K562 (cell line): ENCODE measurements around the gene CCDC85C. TPM values are rescaled to one million over a fixed set of nuclear protein-coding genes. Genes with fewer than 3 reads are reported as not detected.

Experiments used
- ETS2 ChIP-seq: IDR thresholded peaks from 2 replicates; pipeline ENCODE4 v1.6.1; 2016; ENCODE audit warnings: borderline replicate concordance, missing genetic modification characterization, mild to moderate bottlenecking, moderate library complexity, missing compliant biosample characterization; ENCODE audit not compliant: poor library complexity, severe bottlenecking
- HMG20B ChIP-seq: fragments of 250-450 bp; sonication (Bioruptor Pico); IDR thresholded peaks from 2 replicates; pipeline ENCODE4 v1.5.0; 2021; ENCODE audit warnings: mild to moderate bottlenecking
- KDM2B ChIP-seq: fragments of 250-450 bp; sonication (Bioruptor Pico); IDR thresholded peaks from 2 replicates; pipeline ENCODE4 v1.8.0; 2021; ENCODE audit warnings: mild to moderate bottlenecking, moderate library complexity
- MCM2 ChIP-seq: fragments of 450-650 bp; IDR thresholded peaks from 2 replicates; pipeline ENCODE4 v1.6.1; 2017; ENCODE audit warnings: low read depth, mild to moderate bottlenecking
- SREBF1 ChIP-seq: fragments of 150-350 bp; IDR thresholded peaks from 2 replicates; pipeline ENCODE4 v1.6.1; 2014; ENCODE audit warnings: antibody characterized with exemption, low read depth, low read length, borderline replicate concordance
- SRSF3 ChIP-seq: fragments of 200-400 bp; formaldehyde crosslinking; IDR thresholded peaks from 2 replicates; pipeline ENCODE4 v1.6.1; 2016; ENCODE audit warnings: mild to moderate bottlenecking, low read length, moderate library complexity; ENCODE audit not compliant: insufficient read depth
- ZNF23 ChIP-seq: fragments of 250-450 bp; sonication (Bioruptor Pico); IDR thresholded peaks from 2 replicates; pipeline ENCODE4 v1.4.0; 2020; ENCODE audit warnings: mild to moderate bottlenecking
- polyA plus RNA-seq, 8 experiments: library from polyadenylated mRNA; depleted of rRNA in 4 of 8; stranded (reverse) in 5 of 8; unstranded in 3 of 8; fragments of >200 nt; fragmentation: Nextera tagmentation in 2 of 8; fragmentation: Illumina TruSeq in 1 of 8; extraction: Ambion mirVana in 2 of 8; extraction: Trizol in 1 of 8; gene quantifications; 2 replicates each; pipeline versions ENCODE4 v1.2.1 to v1.2.3, GENCODE V29; 2011 to 2014; ENCODE audit warnings: inconsistent platforms in 1 of 8, missing spikeins in 1 of 8
- total RNA-seq, 7 experiments: library from RNA; depleted of rRNA in 6 of 7; stranded (reverse); fragments of >200 nt in 6 of 7; fragmentation: Illumina TruSeq in 2 of 7; extraction: Trizol in 2 of 7; gene quantifications; 2 replicates each; pipeline versions ENCODE4 v1.2.1 to v1.2.3, GENCODE V29; 2011 to 2021; ENCODE audit warnings: low replicate concordance in 1 of 7
- TF ChIP-seq, protein P1 (sequence below): fragments of 450-650 bp; IDR thresholded peaks from 2 replicates; pipeline ENCODE4 v1.6.1; 2018; ENCODE audit not compliant: partially characterized antibody
- TF ChIP-seq, protein P2 (sequence below): IDR thresholded peaks from 2 replicates; pipeline ENCODE4 v1.6.1; 2011; ENCODE audit warnings: borderline replicate concordance, low read depth, mild to moderate bottlenecking, moderate library complexity, low read length; ENCODE audit not compliant: insufficient read depth, poor library complexity, severe bottlenecking
- TF ChIP-seq, protein P3 (sequence below): fragments of 250-450 bp; sonication (Bioruptor Pico); IDR thresholded peaks from 2 replicates; pipeline ENCODE4 v1.4.0; 2020; ENCODE audit warnings: mild to moderate bottlenecking
- TF ChIP-seq, protein P4 (sequence below), 2 experiments: fragments of 450-650 bp; IDR thresholded peaks; 2 replicates each; pipeline ENCODE4 v1.6.1; 2018; ENCODE audit warnings: mild to moderate bottlenecking in 2 of 2, low read depth in 1 of 2; ENCODE audit not compliant: partially characterized antibody in 2 of 2
- TF ChIP-seq, protein P5 (sequence below): IDR thresholded peaks from 2 replicates; pipeline ENCODE4 v1.6.1; 2016; ENCODE audit warnings: missing genetic modification characterization, missing compliant biosample characterization

The CCDC85C gene
- total and polyA plus RNA-seq, 9 of the 15 experiments (the other 6 are each of a cell fraction or from before 2014, with no cell fraction given): 0.18 to 22.0 (median 6.3) TPM

DNA sequence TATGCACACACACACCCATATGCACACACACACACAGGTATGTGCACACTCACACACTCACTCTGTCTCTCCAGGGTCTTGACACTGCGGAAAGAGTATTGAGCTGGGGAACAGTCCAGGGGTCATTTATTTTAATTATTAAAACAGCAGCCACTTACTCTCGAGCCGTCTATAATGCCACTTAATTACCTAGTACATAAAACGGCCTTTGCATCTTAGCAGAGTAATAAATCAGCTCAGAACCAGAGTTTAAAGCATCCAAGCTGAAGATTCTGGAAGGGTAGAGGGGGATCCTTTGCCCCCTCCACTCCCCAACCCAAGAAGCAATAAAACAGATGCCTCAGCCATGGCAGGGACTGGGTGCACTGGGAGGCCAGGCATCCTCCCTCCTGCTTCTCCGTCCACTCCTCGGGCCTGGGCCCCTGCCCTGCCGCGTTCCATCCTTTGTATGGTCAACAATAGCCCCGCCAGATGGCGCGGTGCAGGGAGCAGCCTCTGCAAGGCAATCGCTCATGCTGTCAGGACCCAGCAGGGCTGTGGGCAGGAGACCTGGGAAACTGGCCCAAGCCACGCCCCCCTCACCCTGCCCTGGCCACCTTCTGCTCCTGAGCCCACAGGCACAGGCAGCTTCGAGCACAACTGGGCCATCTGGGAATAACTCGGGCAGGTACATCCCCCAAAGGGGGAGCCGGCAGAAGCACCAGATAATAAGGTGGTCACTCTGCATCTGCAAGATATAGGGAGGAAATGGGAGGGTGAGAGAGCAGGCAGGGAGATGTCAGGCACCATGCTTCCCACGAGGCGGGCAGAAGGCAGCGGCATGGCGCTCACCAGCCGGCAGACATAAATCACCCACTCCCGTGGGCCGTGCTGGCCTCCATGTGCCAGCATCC, 40.9 kb downstream of the CCDC85C start (continued):
- TF ChIP-seq, protein P1, sequence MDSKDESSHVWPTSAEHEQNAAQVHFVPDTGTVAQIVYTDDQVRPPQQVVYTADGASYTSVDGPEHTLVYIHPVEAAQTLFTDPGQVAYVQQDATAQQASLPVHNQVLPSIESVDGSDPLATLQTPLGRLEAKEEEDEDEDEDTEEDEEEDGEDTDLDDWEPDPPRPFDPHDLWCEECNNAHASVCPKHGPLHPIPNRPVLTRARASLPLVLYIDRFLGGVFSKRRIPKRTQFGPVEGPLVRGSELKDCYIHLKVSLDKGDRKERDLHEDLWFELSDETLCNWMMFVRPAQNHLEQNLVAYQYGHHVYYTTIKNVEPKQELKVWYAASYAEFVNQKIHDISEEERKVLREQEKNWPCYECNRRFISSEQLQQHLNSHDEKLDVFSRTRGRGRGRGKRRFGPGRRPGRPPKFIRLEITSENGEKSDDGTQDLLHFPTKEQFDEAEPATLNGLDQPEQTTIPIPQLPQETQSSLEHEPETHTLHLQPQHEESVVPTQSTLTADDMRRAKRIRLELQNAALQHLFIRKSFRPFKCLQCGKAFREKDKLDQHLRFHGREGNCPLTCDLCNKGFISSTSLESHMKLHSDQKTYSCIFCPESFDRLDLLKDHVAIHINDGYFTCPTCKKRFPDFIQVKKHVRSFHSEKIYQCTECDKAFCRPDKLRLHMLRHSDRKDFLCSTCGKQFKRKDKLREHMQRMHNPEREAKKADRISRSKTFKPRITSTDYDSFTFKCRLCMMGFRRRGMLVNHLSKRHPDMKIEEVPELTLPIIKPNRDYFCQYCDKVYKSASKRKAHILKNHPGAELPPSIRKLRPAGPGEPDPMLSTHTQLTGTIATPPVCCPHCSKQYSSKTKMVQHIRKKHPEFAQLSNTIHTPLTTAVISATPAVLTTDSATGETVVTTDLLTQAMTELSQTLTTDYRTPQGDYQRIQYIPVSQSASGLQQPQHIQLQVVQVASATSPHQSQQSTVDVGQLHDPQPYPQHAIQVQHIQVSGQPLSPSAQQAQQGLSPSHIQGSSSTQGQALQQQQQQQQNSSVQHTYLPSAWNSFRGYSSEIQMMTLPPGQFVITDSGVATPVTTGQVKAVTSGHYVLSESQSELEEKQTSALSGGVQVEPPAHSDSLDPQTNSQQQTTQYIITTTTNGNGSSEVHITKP: no peak
- TF ChIP-seq SRSF3: no peak
- TF ChIP-seq, protein P2, sequence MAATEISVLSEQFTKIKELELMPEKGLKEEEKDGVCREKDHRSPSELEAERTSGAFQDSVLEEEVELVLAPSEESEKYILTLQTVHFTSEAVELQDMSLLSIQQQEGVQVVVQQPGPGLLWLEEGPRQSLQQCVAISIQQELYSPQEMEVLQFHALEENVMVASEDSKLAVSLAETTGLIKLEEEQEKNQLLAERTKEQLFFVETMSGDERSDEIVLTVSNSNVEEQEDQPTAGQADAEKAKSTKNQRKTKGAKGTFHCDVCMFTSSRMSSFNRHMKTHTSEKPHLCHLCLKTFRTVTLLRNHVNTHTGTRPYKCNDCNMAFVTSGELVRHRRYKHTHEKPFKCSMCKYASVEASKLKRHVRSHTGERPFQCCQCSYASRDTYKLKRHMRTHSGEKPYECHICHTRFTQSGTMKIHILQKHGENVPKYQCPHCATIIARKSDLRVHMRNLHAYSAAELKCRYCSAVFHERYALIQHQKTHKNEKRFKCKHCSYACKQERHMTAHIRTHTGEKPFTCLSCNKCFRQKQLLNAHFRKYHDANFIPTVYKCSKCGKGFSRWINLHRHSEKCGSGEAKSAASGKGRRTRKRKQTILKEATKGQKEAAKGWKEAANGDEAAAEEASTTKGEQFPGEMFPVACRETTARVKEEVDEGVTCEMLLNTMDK: peak; percentile 56
- TF ChIP-seq, protein P3, sequence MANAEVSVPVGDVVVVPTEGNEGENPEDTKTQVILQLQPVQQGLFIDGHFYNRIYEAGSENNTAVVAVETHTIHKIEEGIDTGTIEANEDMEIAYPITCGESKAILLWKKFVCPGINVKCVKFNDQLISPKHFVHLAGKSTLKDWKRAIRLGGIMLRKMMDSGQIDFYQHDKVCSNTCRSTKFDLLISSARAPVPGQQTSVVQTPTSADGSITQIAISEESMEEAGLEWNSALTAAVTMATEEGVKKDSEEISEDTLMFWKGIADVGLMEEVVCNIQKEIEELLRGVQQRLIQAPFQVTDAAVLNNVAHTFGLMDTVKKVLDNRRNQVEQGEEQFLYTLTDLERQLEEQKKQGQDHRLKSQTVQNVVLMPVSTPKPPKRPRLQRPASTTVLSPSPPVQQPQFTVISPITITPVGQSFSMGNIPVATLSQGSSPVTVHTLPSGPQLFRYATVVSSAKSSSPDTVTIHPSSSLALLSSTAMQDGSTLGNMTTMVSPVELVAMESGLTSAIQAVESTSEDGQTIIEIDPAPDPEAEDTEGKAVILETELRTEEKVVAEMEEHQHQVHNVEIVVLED (CRISPR knock-in tag): no peak
- no peak for TF ChIP-seq ETS2
- TF ChIP-seq MCM2: no peak
- TF ChIP-seq, protein P4, sequence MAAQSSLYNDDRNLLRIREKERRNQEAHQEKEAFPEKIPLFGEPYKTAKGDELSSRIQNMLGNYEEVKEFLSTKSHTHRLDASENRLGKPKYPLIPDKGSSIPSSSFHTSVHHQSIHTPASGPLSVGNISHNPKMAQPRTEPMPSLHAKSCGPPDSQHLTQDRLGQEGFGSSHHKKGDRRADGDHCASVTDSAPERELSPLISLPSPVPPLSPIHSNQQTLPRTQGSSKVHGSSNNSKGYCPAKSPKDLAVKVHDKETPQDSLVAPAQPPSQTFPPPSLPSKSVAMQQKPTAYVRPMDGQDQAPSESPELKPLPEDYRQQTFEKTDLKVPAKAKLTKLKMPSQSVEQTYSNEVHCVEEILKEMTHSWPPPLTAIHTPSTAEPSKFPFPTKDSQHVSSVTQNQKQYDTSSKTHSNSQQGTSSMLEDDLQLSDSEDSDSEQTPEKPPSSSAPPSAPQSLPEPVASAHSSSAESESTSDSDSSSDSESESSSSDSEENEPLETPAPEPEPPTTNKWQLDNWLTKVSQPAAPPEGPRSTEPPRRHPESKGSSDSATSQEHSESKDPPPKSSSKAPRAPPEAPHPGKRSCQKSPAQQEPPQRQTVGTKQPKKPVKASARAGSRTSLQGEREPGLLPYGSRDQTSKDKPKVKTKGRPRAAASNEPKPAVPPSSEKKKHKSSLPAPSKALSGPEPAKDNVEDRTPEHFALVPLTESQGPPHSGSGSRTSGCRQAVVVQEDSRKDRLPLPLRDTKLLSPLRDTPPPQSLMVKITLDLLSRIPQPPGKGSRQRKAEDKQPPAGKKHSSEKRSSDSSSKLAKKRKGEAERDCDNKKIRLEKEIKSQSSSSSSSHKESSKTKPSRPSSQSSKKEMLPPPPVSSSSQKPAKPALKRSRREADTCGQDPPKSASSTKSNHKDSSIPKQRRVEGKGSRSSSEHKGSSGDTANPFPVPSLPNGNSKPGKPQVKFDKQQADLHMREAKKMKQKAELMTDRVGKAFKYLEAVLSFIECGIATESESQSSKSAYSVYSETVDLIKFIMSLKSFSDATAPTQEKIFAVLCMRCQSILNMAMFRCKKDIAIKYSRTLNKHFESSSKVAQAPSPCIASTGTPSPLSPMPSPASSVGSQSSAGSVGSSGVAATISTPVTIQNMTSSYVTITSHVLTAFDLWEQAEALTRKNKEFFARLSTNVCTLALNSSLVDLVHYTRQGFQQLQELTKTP (IDR thresholded peaks at IDR 0.05; ENCODE audit: low read depth in 1 of 2, partially characterized antibody in 2 of 2): no peak
- no peak for TF ChIP-seq SREBF1
- no peak for TF ChIP-seq HMG20B (CRISPR knock-in tag)
- TF ChIP-seq, protein P5, sequence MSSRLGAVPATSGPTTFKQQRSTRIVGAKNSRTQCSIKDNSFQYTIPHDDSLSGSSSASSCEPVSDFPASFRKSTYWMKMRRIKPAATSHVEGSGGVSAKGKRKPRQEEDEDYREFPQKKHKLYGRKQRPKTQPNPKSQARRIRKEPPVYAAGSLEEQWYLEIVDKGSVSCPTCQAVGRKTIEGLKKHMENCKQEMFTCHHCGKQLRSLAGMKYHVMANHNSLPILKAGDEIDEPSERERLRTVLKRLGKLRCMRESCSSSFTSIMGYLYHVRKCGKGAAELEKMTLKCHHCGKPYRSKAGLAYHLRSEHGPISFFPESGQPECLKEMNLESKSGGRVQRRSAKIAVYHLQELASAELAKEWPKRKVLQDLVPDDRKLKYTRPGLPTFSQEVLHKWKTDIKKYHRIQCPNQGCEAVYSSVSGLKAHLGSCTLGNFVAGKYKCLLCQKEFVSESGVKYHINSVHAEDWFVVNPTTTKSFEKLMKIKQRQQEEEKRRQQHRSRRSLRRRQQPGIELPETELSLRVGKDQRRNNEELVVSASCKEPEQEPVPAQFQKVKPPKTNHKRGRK (tag): no peak
- no peak for TF ChIP-seq KDM2B (CRISPR knock-in tag)
- no peak for TF ChIP-seq ZNF23 (CRISPR knock-in tag)
